Endothelial cell of umbilical vein (primary cell): ENCODE measurements around the gene SLC4A4. TPM values are rescaled to one million over a fixed set of nuclear protein-coding genes. Genes with fewer than 3 reads are reported as not detected.

Source experiments
- BruUV-seq: library from RNA; stranded (reverse); fragments of 400-500 nt; replicated peaks from 2 replicates; lab custom pipeline; 2021; lab: Mats Ljungman, UMichigan
- CTCF ChIA-PET: fragments of 300-600, 350-600 bp; sonication (Branson Sonifier 250); formaldehyde crosslinking; loops from one replicate; lab custom pipeline; 2021; ENCODE audit warnings: antibody characterized with exemption, inconsistent platforms; lab: Charles Lee
- POLR2A ChIA-PET: fragments of 300-600, 350-600 bp; sonication (Branson Sonifier 250); formaldehyde crosslinking; loops from one replicate; lab custom pipeline; 2021; ENCODE audit warnings: antibody characterized with exemption, inconsistent platforms; lab: Charles Lee
- DNase-seq: peaks from one replicate; pipeline ENCODE4 v3.0.0-alpha.2; 2011; ENCODE audit warnings: low read depth, low spot score
- FAIRE-seq: peaks from 2 replicates; lab custom pipeline; 2011; peaks lifted over from hg19 to GRCh38; lab: Jason Lieb, UNC
- H2AFZ ChIP-seq: 2 replicates; pipeline ENCODE4 v1.6.0; 2012; ENCODE audit warnings: low read depth, low read length, control low read depth, inconsistent platforms
- H3K27ac ChIP-seq: 2 replicates; pipeline ENCODE4 v1.5.1; 2011; ENCODE audit warnings: low read depth, mild to moderate bottlenecking, control low read depth, low read length, moderate library complexity; ENCODE audit not compliant: insufficient read depth
- H3K27me3 ChIP-seq, 2 experiments: 2 replicates each; pipeline versions ENCODE4 v1.6.0 to v1.6.1; 2011; ENCODE audit warnings: low read length in 2 of 2, mixed read lengths in 1 of 2; ENCODE audit not compliant: control insufficient read depth in 2 of 2, insufficient read depth in 2 of 2
- H3K36me3 ChIP-seq, 2 experiments: 2 replicates in 1 of 2; 3 replicates in 1 of 2; pipeline ENCODE4 v1.5.1; 2011; ENCODE audit warnings: low read length in 2 of 2, mild to moderate bottlenecking in 1 of 2, moderate library complexity in 1 of 2; ENCODE audit not compliant: control insufficient read depth in 2 of 2, insufficient read depth in 2 of 2; ENCODE audit errors: extremely low read depth in 1 of 2
- H3K4me1 ChIP-seq: 3 replicates; pipeline ENCODE4 v1.5.1; 2011; ENCODE audit warnings: mild to moderate bottlenecking, low read length; ENCODE audit not compliant: control insufficient read depth, insufficient read depth; ENCODE audit errors: extremely low read depth
- H3K4me2 ChIP-seq: 2 replicates; pipeline ENCODE4 v1.6.1; 2011; ENCODE audit warnings: low read length, control low read depth, mixed read lengths; ENCODE audit not compliant: insufficient read depth
- H3K4me3 ChIP-seq, 3 experiments: fragments of 200-600 bp in 1 of 3; sonication (generic), shearing (Covaris generic) in 1 of 3; replicated peaks in 1 of 3; 2 replicates each; pipeline ENCODE4 v1.5.1; 2011 to 2016; ENCODE audit warnings: control low read depth in 3 of 3, low read length in 3 of 3, mild to moderate bottlenecking in 2 of 3, inconsistent platforms in 1 of 3, low read depth in 1 of 3, moderate library complexity in 1 of 3; ENCODE audit not compliant: insufficient read depth in 1 of 3
- H3K79me2 ChIP-seq: 2 replicates; pipeline ENCODE4 v1.6.0; 2012; ENCODE audit warnings: low read length, inconsistent platforms; ENCODE audit not compliant: control insufficient read depth, insufficient read depth
- H3K9ac ChIP-seq: replicated peaks from 2 replicates; pipeline ENCODE3; 2011; ENCODE audit warnings: low read length, control low read depth; ENCODE audit not compliant: insufficient read depth; ENCODE audit errors: extremely low read depth
- H3K9me1 ChIP-seq: replicated peaks from 3 replicates; pipeline ENCODE4 v1.6.0; 2011; ENCODE audit warnings: mild to moderate bottlenecking, low read length; ENCODE audit not compliant: control insufficient read depth, insufficient read depth; ENCODE audit errors: extremely low read depth
- H3K9me3 ChIP-seq: replicated peaks from 2 replicates; pipeline ENCODE4 v1.5.1; 2012; ENCODE audit warnings: low read length, inconsistent platforms; ENCODE audit not compliant: control insufficient read depth, insufficient read depth
- H4K20me1 ChIP-seq: replicated peaks from 2 replicates; pipeline ENCODE3; 2011; ENCODE audit warnings: mild to moderate bottlenecking, low read length; ENCODE audit not compliant: control insufficient read depth, insufficient read depth; ENCODE audit errors: extremely low read depth
- CTCF ChIP-seq, 2 donors: IDR thresholded peaks; 1 replicate in 1 of 2; 2 replicates in 1 of 2; pipeline ENCODE4 v1.5.1; 2011; ENCODE audit warnings: low read length in 2 of 2, mild to moderate bottlenecking in 2 of 2, moderate library complexity in 2 of 2, control low read depth in 1 of 2, inconsistent platforms in 1 of 2, low read depth in 1 of 2; ENCODE audit not compliant: insufficient read depth in 1 of 2; ENCODE audit errors: extremely low read depth in 1 of 2
- EZH2 ChIP-seq: IDR thresholded peaks from 2 replicates; pipeline ENCODE4 v1.6.1; 2012; ENCODE audit warnings: borderline replicate concordance, low read depth, mild to moderate bottlenecking, moderate library complexity, low read length, inconsistent platforms; ENCODE audit not compliant: severe bottlenecking
- FOS ChIP-seq: IDR thresholded peaks from 2 replicates; pipeline ENCODE4 v1.6.1; 2011; ENCODE audit warnings: mild to moderate bottlenecking, low read length, moderate library complexity, borderline replicate concordance; ENCODE audit not compliant: insufficient read depth
- GATA2 ChIP-seq: IDR thresholded peaks from 2 replicates; pipeline ENCODE4 v1.7.0; 2011; ENCODE audit warnings: low read depth, mild to moderate bottlenecking, moderate library complexity, mixed read lengths, low read length; ENCODE audit not compliant: insufficient read length, insufficient read depth
- JUN ChIP-seq: IDR thresholded peaks from 2 replicates; pipeline ENCODE4 v1.6.1; 2011; ENCODE audit warnings: borderline replicate concordance, low read depth; ENCODE audit not compliant: insufficient read length, insufficient read depth
- MAX ChIP-seq: IDR thresholded peaks from 2 replicates; pipeline ENCODE4 v1.6.1; 2011; ENCODE audit not compliant: insufficient read depth, insufficient read length
- MYC ChIP-seq: IDR thresholded peaks from one replicate; pipeline ENCODE4 v1.6.1; 2011; ENCODE audit warnings: mild to moderate bottlenecking, low read depth, low read length
- POLR2A ChIP-seq: IDR thresholded peaks from 2 replicates; pipeline ENCODE4 v1.6.1; 2012; ENCODE audit warnings: low read depth, mild to moderate bottlenecking, control low read depth, low read length
- POLR2AphosphoS5 ChIP-seq: IDR thresholded peaks from 2 replicates; pipeline ENCODE4 v1.6.1; 2012; ENCODE audit warnings: low read depth, mild to moderate bottlenecking, control low read depth, low read length, moderate library complexity; ENCODE audit not compliant: insufficient read depth
- dilution Hi-C: fragments of 300-500 bp; cut with MboI; formaldehyde crosslinking; loops from one replicate; pipeline ENCODE4 v1.15.0; 2019; ENCODE audit warnings: low sequenced_read_pairs; ENCODE audit not compliant: extremely low pct_ligation_motif_present
- intact Hi-C: fragments of 100-400 bp; cut with micrococcal nuclease; formaldehyde crosslinking; loops from one replicate; pipeline ENCODE4 v1.10.0; 2022
- polyA plus RNA-seq, 4 experiments: library from polyadenylated mRNA; depleted of rRNA in 3 of 4; stranded (reverse) in 3 of 4; unstranded in 1 of 4; fragments of >200 nt; gene quantifications; 2 replicates each; pipeline versions ENCODE4 v1.2.1 to v1.2.3, GENCODE V29; 2011 to 2012; ENCODE audit warnings: missing spikeins in 1 of 4
- total RNA-seq: library from RNA; stranded (reverse); gene quantifications from 2 replicates; pipeline ENCODE4 v1.2.3, GENCODE V29; 2021

SLC4A4 gene
- total and polyA plus RNA-seq, 2 donors (not counting 3 experiments of a cell fraction or from before 2014, with no cell fraction given) = not detected

DNA sequence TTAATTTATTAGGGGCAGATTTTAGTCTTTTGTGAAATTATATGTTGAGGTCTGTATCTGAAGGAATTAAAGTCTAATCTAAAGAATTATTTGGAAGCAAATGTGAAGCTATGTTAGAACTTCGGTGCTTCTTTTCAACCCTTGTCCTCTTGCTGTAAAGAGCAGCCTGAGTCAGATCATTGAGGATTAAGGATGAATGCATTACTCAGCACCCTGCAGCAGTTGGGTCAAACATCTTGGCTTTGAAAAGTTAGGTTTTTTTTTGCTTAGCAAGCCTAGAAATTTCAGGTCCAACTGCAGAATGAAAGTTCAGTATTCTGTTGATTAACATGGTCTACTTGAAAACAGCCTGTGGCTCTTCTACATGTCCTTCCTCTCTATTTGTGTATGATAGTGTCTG is 57.6 kb downstream of the SLC4A4 start:
- Histone ChIP-seq H2AFZ (no peak overlapping the region), H3K36me3 (no peaks in the 10 kb centered on the region), H3K9ac (no peak overlapping the region), H4K20me1 (no peaks in the 10 kb centered on the region), H3K27ac (no peak overlapping the region), H3K9me1 (no peaks in the 10 kb centered on the region), H3K4me1 (no peaks in the 10 kb centered on the region), H3K4me2 (no peak overlapping the region), H3K79me2 (no peaks in the 10 kb centered on the region), H3K9me3 (no peaks in the 10 kb centered on the region), H3K27me3 (no peaks in the 10 kb centered on the region), H3K4me3 (no peak overlapping the region)
- no TSS peak for BruUV-seq
- DNase-seq (no peak), FAIRE-seq (no peak)
- POLR2A ChIA-PET = no interaction called here
- dilution Hi-C loops (no loop called here), intact Hi-C loops (no loop called here)
- CTCF ChIA-PET = no interaction called here
- TF ChIP-seq JUN (no peak), POLR2A (no peak), MAX (no peak), CTCF (IDR thresholded peaks at IDR 0.05; ENCODE audit: extremely low read depth in 1 of 2, insufficient read depth in 1 of 2, low read depth in 1 of 2, low read length in 2 of 2) (no peak), FOS (no peak), EZH2 (no peak)

- Histone ChIP-seq H3K79me2 (no peaks in the 10 kb centered on the region), H3K4me3 (no peak overlapping the region), H3K9me1 (no peaks in the 10 kb centered on the region), H3K4me1 (no peaks in the 10 kb centered on the region), H3K27me3 (no peaks in the 10 kb centered on the region), H3K27ac (no peak overlapping the region), H2AFZ (no peak overlapping the region), H3K9ac (no peak overlapping the region), H4K20me1 (no peaks in the 10 kb centered on the region), H3K9me3 (no peaks in the 10 kb centered on the region), H3K4me2 (no peak overlapping the region), H3K36me3 (no peaks in the 10 kb centered on the region)
- BruUV-seq = no TSS peak
- CTCF ChIA-PET = no interaction called here
- POLR2A ChIA-PET = no interaction called here
- dilution Hi-C loops (no loop called here), intact Hi-C loops (no loop called here)
- TF ChIP-seq MAX = no peak
- TF ChIP-seq GATA2 = no peak
- TF ChIP-seq FOS = no peak
- TF ChIP-seq MYC = no peak
- TF ChIP-seq EZH2 = no peak
- TF ChIP-seq CTCF (IDR thresholded peaks at IDR 0.05; ENCODE audit: extremely low read depth in 1 of 2, insufficient read depth in 1 of 2, low read depth in 1 of 2, low read length in 2 of 2) = no peak
- no peak for TF ChIP-seq POLR2A
- no peak for TF ChIP-seq JUN
- no peak for TF ChIP-seq POLR2AphosphoS5
- FAIRE-seq (no peak), DNase-seq (no peak)
Observed at GRCh38 chr4:71400810-71401209, 62.0 kb downstream of the SLC4A4 start.
